NCI-H2171 (cell line): ENCODE results near the gene LNPK.
"Not testable (repeated sequence)": the region's sequence is repeated elsewhere in the genome, so short reads cannot be mapped to it uniquely, and the experiment has no call there.

Experiments used
- DNase-seq: peaks from one replicate; lab custom pipeline; 2025; lab: John Stamatoyannopoulos, UW

Gene LNPK

GRCh38 chr2:176001916-176002687 lies at the start of gene LNPK:
Gene LNPK, minus strand, starts transcription at chr2:176002267. Its CDS starts 6,683 bp downstream, at chr2:175995584.
- DNase-seq = peak; percentile 82

GRCh38 chr2:176039375-176039774 lies 37.3 kb upstream of the LNPK start:
- no peak for DNase-seq

- DNase-seq = no peak
These were observed 36.6 kb upstream of the LNPK start for GRCh38 chr2:176038694-176039093.

GRCh38 chr2:176035013-176035691 lies 33.1 kb upstream of the LNPK start:
- no peak for DNase-seq

GRCh38 chr2:176027806-176028205 lies 25.7 kb upstream of the LNPK start:
- no peak for DNase-seq

GRCh38 chr2:176025932-176026331 lies 23.9 kb upstream of the LNPK start:
- no peak for DNase-seq

- DNase-seq = no peak
These were observed 22.0 kb upstream of the LNPK start for GRCh38 chr2:176024083-176024482.

GRCh38 chr2:176022048-176022447 lies 20.0 kb upstream of the LNPK start:
- DNase-seq = no peak

- DNase-seq = no peak
These were observed 18.3 kb upstream of the LNPK start for GRCh38 chr2:176020400-176020799.

GRCh38 chr2:176018708-176019107 lies 16.6 kb upstream of the LNPK start:
- no peak for DNase-seq

GRCh38 chr2:176009445-176009844 lies 7.4 kb upstream of the LNPK start:
- DNase-seq = no peak

- DNase-seq = no peak
These were observed 2.9 kb upstream of the LNPK start for GRCh38 chr2:176004934-176005333.

GRCh38 chr2:176003958-176004357 lies 1.9 kb upstream of the LNPK start:
- no peak for DNase-seq

GRCh38 chr2:176002688-176003210 lies 682 bp upstream of the LNPK start:
- no peak for DNase-seq

- peak; percentile 1 for DNase-seq
These were observed 669 bp downstream of the LNPK start for GRCh38 chr2:176001281-176001915.

GRCh38 chr2:175999283-175999819 lies 2.7 kb downstream of the LNPK start:
- DNase-seq = no peak

GRCh38 chr2:175990099-175990498 lies 12.0 kb downstream of the LNPK start:
- DNase-seq = no peak

- DNase-seq = not testable (repeated sequence)
These were observed 14.9 kb downstream of the LNPK start for GRCh38 chr2:175987126-175987525.

- no peak for DNase-seq
These were observed 17.2 kb downstream of the LNPK start for GRCh38 chr2:175984846-175985245.

GRCh38 chr2:175981551-175981950 lies 20.5 kb downstream of the LNPK start:
- DNase-seq = no peak

GRCh38 chr2:175976391-175977157 lies 25.5 kb downstream of the LNPK start:
- no peak for DNase-seq

- DNase-seq = no peak
These were observed 28.7 kb downstream of the LNPK start for GRCh38 chr2:175973373-175973772.
